Stimulated activated CD4-positive, alpha-beta T cell treated with anti-CD3 and anti-CD28 coated beads, Interleukin-12 subunit alpha, Interleukin-12 subunit beta, amount 100 ng/mL, for 4 hours (primary cell): Measurements from ENCODE around the gene CEP55.

ENCODE experiments used
- DNase-seq: peaks from one replicate; pipeline ENCODE4 v3.0.0-alpha.2; 2020

Gene CEP55

GRCh38 chr10:93567277-93568104, 71.1 kb downstream of the CEP55 start:
- DNase-seq, result no peak

- no peak for DNase-seq
Observed at GRCh38 chr10:93568105-93568390, 71.6 kb downstream of the CEP55 start.

GRCh38 chr10:93570383-93570782, 74.0 kb downstream of the CEP55 start:
- DNase-seq, result no peak

GRCh38 chr10:93572606-93573005, 76.2 kb downstream of the CEP55 start:
- no peak for DNase-seq

GRCh38 chr10:93573051-93573909, 76.9 kb downstream of the CEP55 start:
- no peak for DNase-seq

GRCh38 chr10:93573924-93574323, 77.5 kb downstream of the CEP55 start:
- DNase-seq, result no peak

- no peak for DNase-seq
Observed at GRCh38 chr10:93576888-93577287, 80.5 kb downstream of the CEP55 start.

- no peak for DNase-seq
Observed at GRCh38 chr10:93577565-93577964, 81.2 kb downstream of the CEP55 start.
